ENCODE measurements around the gene DLG2. TPM values are rescaled to one million over a fixed set of nuclear protein-coding genes. Genes with fewer than 3 reads are reported as not detected.

DLG2 gene
- polyA plus RNA-seq, 3 donors: 0.24 to 0.39 TPM; not detected in 1

- no peak overlapping the region for H2AFZ ChIP-seq (ENCODE audit: insufficient read depth, low read depth, low read length, poor library complexity, severe bottlenecking)
- TF ChIP-seq, protein P1, sequence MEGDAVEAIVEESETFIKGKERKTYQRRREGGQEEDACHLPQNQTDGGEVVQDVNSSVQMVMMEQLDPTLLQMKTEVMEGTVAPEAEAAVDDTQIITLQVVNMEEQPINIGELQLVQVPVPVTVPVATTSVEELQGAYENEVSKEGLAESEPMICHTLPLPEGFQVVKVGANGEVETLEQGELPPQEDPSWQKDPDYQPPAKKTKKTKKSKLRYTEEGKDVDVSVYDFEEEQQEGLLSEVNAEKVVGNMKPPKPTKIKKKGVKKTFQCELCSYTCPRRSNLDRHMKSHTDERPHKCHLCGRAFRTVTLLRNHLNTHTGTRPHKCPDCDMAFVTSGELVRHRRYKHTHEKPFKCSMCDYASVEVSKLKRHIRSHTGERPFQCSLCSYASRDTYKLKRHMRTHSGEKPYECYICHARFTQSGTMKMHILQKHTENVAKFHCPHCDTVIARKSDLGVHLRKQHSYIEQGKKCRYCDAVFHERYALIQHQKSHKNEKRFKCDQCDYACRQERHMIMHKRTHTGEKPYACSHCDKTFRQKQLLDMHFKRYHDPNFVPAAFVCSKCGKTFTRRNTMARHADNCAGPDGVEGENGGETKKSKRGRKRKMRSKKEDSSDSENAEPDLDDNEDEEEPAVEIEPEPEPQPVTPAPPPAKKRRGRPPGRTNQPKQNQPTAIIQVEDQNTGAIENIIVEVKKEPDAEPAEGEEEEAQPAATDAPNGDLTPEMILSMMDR (IDR thresholded peaks at IDR 0.05): no peak
- no peaks in the 10 kb centered on the region for H3K36me3 ChIP-seq (replicated peaks in 1 of 2; ENCODE audit: control insufficient read depth in 1 of 2, insufficient read depth in 2 of 2, low read length in 2 of 2)
- H3K4me2 ChIP-seq (replicated peaks; ENCODE audit: extremely low read depth, low read length, poor library complexity, severe bottlenecking): no peak overlapping the region
- H3K9me3 ChIP-seq (replicated peaks in 1 of 2; ENCODE audit: control insufficient read depth in 1 of 2, insufficient read depth in 1 of 2, low read length in 2 of 2): no peaks in the 10 kb centered on the region
- no peak overlapping the region for H3K9ac ChIP-seq (ENCODE audit: insufficient read depth, low read length, poor library complexity, severe bottlenecking)
- DNase-seq: no peak
- H3K4me3 ChIP-seq (replicated peaks in 1 of 3; ENCODE audit: low read depth in 2 of 3, low read length in 3 of 3): no peak overlapping the region
- H3K27ac ChIP-seq (ENCODE audit: low read depth in 1 of 2, low read length in 2 of 2): no peak overlapping the region
- no peaks in the 10 kb centered on the region for H3K27me3 ChIP-seq (ENCODE audit: control insufficient read depth in 2 of 2, insufficient read depth in 2 of 2, low read length in 2 of 2)
- Mint-ChIP-seq H3K4me3 (no peak overlapping the region), H3K36me3 (no peaks in the 10 kb centered on the region), H3K27me3 (ENCODE audit: low read depth in 3 of 3) (peaks cover 0 to 4% (median 3%) of the 10 kb centered on the region in 3 donors), H3K9me3 (peaks cover 0 to 2% (median 0%) of the 10 kb centered on the region in 7 donors), H3K27ac (no peak overlapping the region), H3K4me1 (no peaks in the 10 kb centered on the region)
- intact Hi-C loops (cut with micrococcal nuclease): no loop called here
- H3K79me2 ChIP-seq (ENCODE audit: insufficient read depth, low read length): no peaks in the 10 kb centered on the region
- H4K20me1 ChIP-seq (ENCODE audit: insufficient read depth, low read length): no peaks in the 10 kb centered on the region
- no CpG with 5 or more reads among the region's 2 CpGs for WGBS (ENCODE audit: insufficient coverage)
- H3K4me1 ChIP-seq (ENCODE audit: control insufficient read depth in 1 of 2, insufficient read depth in 2 of 2, low read length in 2 of 2): no peaks in the 10 kb centered on the region
Observed at GRCh38 chr11:84829162-84829561, 798.0 kb downstream of the DLG2 start.

- H3K27me3 ChIP-seq (ENCODE audit: control insufficient read depth in 2 of 2, insufficient read depth in 2 of 2, low read length in 2 of 2): no peaks in the 10 kb centered on the region
- no peak overlapping the region for H3K4me2 ChIP-seq (replicated peaks; ENCODE audit: extremely low read depth, low read length, poor library complexity, severe bottlenecking)
- no peaks in the 10 kb centered on the region for H3K9me3 ChIP-seq (replicated peaks in 1 of 2; ENCODE audit: control insufficient read depth in 1 of 2, insufficient read depth in 1 of 2, low read length in 2 of 2)
- Mint-ChIP-seq H3K27me3 (ENCODE audit: low read depth in 3 of 3) (peaks cover 0 to 4% (median 3%) of the 10 kb centered on the region in 3 donors), H3K36me3 (no peaks in the 10 kb centered on the region), H3K4me3 (no peak overlapping the region), H3K4me1 (no peaks in the 10 kb centered on the region), H3K9me3 (peaks cover 0 to 2% (median 0%) of the 10 kb centered on the region in 7 donors), H3K27ac (no peak overlapping the region)
- no peaks in the 10 kb centered on the region for H4K20me1 ChIP-seq (ENCODE audit: insufficient read depth, low read length)
- no peak overlapping the region for H3K9ac ChIP-seq (ENCODE audit: insufficient read depth, low read length, poor library complexity, severe bottlenecking)
- no peak overlapping the region for H3K27ac ChIP-seq (ENCODE audit: low read depth in 1 of 2, low read length in 2 of 2)
- H2AFZ ChIP-seq (ENCODE audit: insufficient read depth, low read depth, low read length, poor library complexity, severe bottlenecking): no peak overlapping the region
- no peak overlapping the region for H3K4me3 ChIP-seq (replicated peaks in 1 of 3; ENCODE audit: low read depth in 2 of 3, low read length in 3 of 3)
- TF ChIP-seq, protein P1 (IDR thresholded peaks at IDR 0.05): no peak
- no peak for DNase-seq
- H3K79me2 ChIP-seq (ENCODE audit: insufficient read depth, low read length): no peaks in the 10 kb centered on the region
- intact Hi-C loops (cut with micrococcal nuclease): no loop called here
- no peaks in the 10 kb centered on the region for H3K36me3 ChIP-seq (replicated peaks in 1 of 2; ENCODE audit: control insufficient read depth in 1 of 2, insufficient read depth in 2 of 2, low read length in 2 of 2)
- whole genome bisulfite sequencing (ENCODE audit: insufficient coverage): no CpG with 5 or more reads among the region's 2 CpGs
- no peaks in the 10 kb centered on the region for H3K4me1 ChIP-seq (ENCODE audit: control insufficient read depth in 1 of 2, insufficient read depth in 2 of 2, low read length in 2 of 2)
Observed at GRCh38 chr11:84828616-84829015, 798.5 kb downstream of the DLG2 start.

All from CD14-positive monocyte (primary cell).